HEK293T (cell line): Measurements from ENCODE around the gene RASSF10.

Source experiments
- ARNT ChIP-seq: fragments of 450-650 bp; IDR thresholded peaks from 2 replicates; pipeline ENCODE4 v1.6.1; 2017; ENCODE audit warnings: mild to moderate bottlenecking
- ELF4 ChIP-seq: fragments of 450-650 bp; IDR thresholded peaks from 2 replicates; pipeline ENCODE4 v1.6.1; 2017; ENCODE audit warnings: antibody characterized with exemption
- FOXK2 ChIP-seq: fragments of 450-650 bp; IDR thresholded peaks from 2 replicates; pipeline ENCODE4 v1.6.1; 2016; ENCODE audit warnings: mild to moderate bottlenecking
- FOXM1 ChIP-seq: fragments of 450-650 bp; IDR thresholded peaks from 2 replicates; pipeline ENCODE4 v1.6.1; 2017; ENCODE audit warnings: mild to moderate bottlenecking, borderline replicate concordance
- TARDBP ChIP-seq: fragments of 450-650 bp; IDR thresholded peaks from 2 replicates; pipeline ENCODE4 v1.6.1; 2016

DNA sequence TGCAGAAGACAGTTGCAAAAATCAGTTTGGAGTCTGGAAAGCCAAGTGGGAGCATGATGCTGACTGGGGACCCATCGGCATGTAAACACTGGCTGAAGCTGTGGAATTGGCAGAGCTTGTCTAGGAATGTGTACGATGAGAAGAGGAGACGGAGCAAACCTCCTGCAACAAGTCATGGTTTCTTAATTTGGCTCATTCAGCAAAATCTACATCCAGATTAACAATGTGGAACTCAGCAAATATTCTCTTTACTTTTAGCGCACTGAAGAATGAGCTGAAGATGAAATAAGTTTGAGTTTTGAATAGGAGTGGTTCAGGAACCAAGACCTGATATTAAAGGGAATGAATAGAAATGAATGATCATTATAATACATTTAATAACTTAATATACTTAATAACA is 26.6 kb downstream of the RASSF10 start:
- no peak for TF ChIP-seq FOXK2
- no peak for TF ChIP-seq ELF4
- no peak for TF ChIP-seq TARDBP
- no peak for TF ChIP-seq ARNT
- no peak for TF ChIP-seq FOXM1
